NCI-H187 (cell line): ENCODE results near the gene PRPF39.
"Not testable (repeated sequence)": the region's sequence is repeated elsewhere in the genome, so short reads cannot be mapped to it uniquely, and the experiment has no call there.

Source experiments
- DNase-seq, 2 experiments: peaks; one replicate each; lab custom pipeline; 2025; lab: John Stamatoyannopoulos, UW

PRPF39 gene

DNA sequence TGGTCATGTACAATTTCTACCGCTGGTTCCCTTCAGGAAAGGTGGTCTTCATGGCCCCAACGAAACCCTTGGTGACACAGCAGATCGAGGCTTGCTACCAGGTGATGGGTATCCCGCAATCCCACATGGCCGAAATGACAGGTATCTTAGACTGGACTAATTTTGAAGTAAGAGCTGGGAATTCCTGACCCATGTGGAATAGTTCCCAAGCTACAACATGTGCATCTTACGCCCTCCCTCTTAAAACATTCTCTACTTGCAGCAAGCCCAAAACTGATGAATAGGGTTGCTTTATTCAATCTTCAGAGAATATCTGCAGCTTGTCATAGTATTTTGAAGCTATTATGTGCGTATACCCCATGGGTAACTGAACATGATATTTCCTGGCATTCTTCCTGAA, 52.5 kb downstream of the PRPF39 start:
- no peak for DNase-seq

DNA sequence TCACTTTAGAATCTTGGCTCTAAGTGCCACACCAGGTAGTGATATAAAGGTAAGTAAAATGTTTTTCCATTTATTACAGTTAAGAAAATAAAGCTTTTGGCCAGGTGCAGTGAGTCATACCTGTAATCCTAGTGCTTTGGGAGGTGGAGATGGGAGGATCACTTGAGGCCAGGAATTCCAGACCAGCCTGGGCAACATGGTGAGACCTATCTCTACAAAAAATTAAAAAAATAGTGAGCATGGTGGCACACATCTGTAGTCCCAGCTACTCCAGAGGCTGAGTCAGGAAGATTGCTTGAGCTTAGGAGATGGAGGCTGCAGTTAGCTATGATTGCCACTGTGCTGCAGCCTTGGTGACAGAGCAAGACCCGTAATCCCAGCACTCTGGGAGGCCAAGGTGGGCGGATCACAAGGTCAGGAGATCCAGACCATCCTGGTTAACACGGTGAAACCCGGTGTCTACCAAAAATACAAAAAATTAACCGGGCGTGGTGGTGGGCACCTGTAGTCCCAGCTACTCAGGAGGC, 56.8 kb downstream of the PRPF39 start:
- no peak for DNase-seq

DNA sequence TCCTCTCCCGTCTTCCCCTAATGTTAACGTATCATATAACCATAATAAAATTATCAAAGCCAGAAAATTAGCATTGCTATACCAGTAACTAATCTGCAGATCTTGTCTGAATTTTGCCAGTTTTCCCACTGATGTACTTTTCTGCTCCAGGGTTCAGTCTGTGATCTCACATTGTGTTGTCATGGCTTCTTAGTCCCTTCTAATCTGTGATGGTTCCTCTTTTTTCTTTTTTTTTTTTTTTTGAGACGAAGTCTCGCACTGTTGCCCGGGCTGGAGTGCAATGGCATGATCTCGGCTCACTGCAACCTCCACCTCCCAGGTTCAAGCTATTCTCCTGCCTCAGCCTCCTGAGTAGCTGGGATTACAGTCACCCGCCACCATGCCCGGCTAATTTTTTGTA, 58.2 kb downstream of the PRPF39 start:
- not testable (repeated sequence) for DNase-seq

DNA sequence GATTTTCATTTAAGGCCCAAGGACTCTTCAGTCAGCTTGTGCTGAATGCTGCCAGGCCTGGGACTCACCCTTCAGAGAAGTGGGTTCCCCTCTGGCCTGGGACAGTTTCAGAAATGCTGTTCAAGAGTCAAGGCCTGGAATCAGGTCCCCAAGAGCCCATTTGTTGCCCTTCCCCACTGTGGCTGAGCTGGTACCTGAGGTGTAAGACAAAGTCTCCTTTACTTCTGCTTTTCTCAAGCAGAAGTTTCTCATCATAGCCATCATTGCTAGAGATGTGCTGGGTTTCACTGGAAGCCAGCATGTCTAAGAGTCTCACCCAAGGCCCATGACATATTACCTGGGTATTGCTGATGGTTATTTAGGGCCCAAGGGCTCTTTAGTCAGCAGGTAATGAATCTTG, 60.7 kb downstream of the PRPF39 start:
- no peak for DNase-seq

- DNase-seq: no peak
Observed at GRCh38 chr14:45145214-45145613, 61.3 kb downstream of the PRPF39 start.

DNA sequence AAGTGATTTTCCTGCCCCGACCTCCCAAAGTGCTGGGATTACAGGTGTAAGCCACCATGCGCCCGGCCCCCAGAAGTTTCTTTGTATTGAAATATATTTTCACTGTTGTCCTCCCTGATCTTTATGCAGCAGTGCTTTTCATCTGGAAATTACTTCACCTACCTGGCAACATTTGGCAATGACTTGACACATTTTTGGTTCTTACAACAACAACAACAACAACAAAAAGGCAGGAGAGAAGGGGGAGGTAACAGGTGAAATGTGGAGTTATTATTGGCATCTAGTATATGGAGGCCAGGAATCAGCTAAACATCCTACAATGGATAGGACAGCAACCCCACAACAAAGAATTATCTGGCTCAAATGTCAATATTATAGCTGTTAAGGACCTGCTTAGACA, 65.7 kb downstream of the PRPF39 start:
- no peak for DNase-seq

DNA sequence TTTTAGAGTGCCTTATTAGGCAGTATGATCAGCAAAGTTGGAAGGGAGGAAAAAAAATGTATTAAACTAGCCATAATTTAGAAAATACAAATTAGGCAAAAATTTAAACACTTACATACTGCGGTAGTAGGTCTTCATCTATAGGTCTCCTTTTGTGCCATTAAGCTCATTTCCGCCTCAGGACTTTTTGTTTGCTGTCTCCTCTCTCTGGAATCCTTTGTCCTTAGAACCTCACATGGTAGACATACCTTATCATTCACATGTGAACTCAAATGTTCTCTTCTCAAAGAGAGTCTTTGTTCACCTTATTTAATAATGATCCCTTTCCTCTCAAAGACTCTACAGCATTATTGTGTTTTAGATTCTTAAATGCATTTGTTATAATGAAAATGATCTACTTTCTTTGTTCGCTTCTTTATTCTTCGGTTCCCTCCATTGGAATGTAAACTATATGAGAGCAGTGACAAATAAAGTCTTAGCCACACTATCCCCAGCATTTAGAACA, 66.5 kb downstream of the PRPF39 start:
- DNase-seq: no peak

- no peak for DNase-seq
Observed at GRCh38 chr14:45156067-45156466, 72.2 kb downstream of the PRPF39 start.
